Measurements from ENCODE around the gene ZFP36. TPM values are rescaled to one million over a fixed set of nuclear protein-coding genes. Genes with fewer than 3 reads are reported as not detected.

The ZFP36 gene
- total RNA-seq, 2 experiments from 2014 or later: 74.6 to 80.3 TPM

DNA sequence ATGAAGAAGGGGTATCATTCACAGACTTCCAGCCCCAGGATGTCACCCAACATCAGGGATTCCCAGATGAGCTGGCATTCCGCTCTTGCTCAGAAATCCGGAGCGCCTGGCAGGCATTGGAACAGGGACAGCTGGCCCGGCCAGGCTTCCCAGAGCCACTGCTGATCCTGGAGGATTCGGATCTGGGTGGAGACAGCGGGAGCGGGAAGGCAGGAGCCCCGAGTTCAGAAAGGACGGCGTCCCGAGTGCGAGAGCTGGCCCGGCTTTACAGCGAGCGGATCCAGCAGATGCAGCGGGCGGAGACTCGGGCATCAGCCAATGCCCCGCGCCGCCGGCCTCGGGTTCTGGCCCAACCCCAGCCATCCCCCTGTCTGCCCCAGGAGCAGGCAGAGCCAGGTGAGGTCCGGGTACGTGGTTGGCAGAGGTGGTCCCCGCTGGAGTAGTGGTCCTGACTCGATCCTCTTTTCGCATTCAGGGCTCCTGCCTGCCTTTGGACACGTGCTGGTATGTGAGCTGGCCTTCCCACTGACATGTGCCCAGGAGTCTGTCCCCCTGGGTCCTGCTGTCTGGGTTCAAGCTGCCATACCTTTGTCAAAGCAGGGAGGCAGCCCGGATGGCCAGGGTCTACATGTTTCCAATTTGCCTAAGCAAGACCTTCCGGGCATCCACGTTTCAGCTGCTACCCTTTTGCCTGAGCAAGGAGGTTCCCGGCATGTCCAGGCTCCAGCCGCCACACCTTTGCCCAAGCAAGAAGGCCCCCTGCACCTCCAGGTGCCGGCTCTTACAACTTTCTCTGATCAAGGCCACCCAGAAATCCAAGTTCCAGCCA is 16.8 kb downstream of the ZFP36 start:
- POLR2A ChIA-PET: interaction anchor here (3.1 to 6.4 kb wide), 2 partner anchors 9 to 12 kb away, joined by 25 to 30 read pairs; partner anchors contain the start of gene RPS16
- H3K36me3 Mint-ChIP-seq (ENCODE audit: low read depth): peaks cover 4% of the 10 kb centered on the region
- intact Hi-C loops (cut with micrococcal nuclease): no loop called here
- CTCF ChIA-PET: interaction anchor here (1.6 kb wide), 1 partner anchor 12 kb away, joined by 6 read pairs; the partner anchor contains the start of gene PLEKHG2
- H3K4me3 Mint-ChIP-seq: no peak overlapping the region
- TF ChIP-seq CTCF (IDR thresholded peaks at IDR 0.05): no peak
- H3K4me1 Mint-ChIP-seq (ENCODE audit: low read depth): no peaks in the 10 kb centered on the region
- no peaks in the 10 kb centered on the region for H3K9me3 Mint-ChIP-seq
- no peaks in the 10 kb centered on the region for H3K27me3 Mint-ChIP-seq
- DNase-seq: no peak
- no peak overlapping the region for H3K27ac Mint-ChIP-seq
- ATAC-seq: no peak

DNA sequence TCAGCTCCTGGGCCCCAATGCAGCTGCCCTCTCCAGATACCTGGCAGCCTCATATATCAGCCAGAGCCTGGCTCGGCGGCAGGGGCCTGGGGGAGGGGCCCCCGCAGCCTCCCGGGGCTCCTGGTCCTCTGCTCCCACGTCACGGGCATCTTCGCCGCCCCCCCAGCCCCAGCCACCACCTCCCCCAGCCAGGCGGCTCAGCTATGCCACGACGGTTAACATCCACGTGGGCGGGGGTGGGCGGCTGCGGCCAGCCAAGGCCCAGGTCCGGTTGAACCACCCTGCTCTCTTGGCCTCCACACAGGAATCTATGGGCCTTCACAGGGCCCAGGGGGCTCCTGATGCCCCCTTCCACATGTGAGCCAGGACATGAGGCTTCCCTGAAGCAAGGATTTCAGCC is 18.3 kb downstream of the ZFP36 start:
- no peak for ATAC-seq
- Mint-ChIP-seq H3K9me3 (no peaks in the 10 kb centered on the region), H3K27me3 (no peaks in the 10 kb centered on the region), H3K27ac (no peak overlapping the region), H3K4me1 (ENCODE audit: low read depth) (no peaks in the 10 kb centered on the region), H3K36me3 (ENCODE audit: low read depth) (peaks cover 2% of the 10 kb centered on the region), H3K4me3 (no peak overlapping the region)
- ChIA-PET CTCF (no interaction called here), POLR2A (interaction anchor here (3.1 to 6.4 kb wide), 2 partner anchors 8 to 11 kb away, joined by 25 to 30 read pairs; partner anchors contain the start of gene RPS16)
- intact Hi-C loops (cut with micrococcal nuclease): no loop called here
- no peak for TF ChIP-seq CTCF (IDR thresholded peaks at IDR 0.05)
- no peak for DNase-seq

GRCh38 chr19:39425744-39426143 is 19.1 kb downstream of the ZFP36 start:
- H3K9me3 Mint-ChIP-seq: no peaks in the 10 kb centered on the region
- DNase-seq (no peak), ATAC-seq (no peak)
- peaks cover 5% of the 10 kb centered on the region for H3K4me1 Mint-ChIP-seq (ENCODE audit: low read depth)
- no peak overlapping the region for H3K27ac Mint-ChIP-seq
- TF ChIP-seq CTCF (IDR thresholded peaks at IDR 0.05): no peak
- ChIA-PET CTCF (interaction anchor here (1.7 to 2.2 kb wide), 2 partner anchors 14 to 27 kb away, joined by 6 to 7 read pairs; partner anchors contain the start of gene PLEKHG2), POLR2A (interaction anchor here (1.3 to 6.4 kb wide), 4 partner anchors 7 to 21 kb away, joined by 3 to 30 read pairs (median 14); partner anchors contain the start of genes RPS16 and SUPT5H)
- intact Hi-C loops (cut with micrococcal nuclease): no loop called here
- peaks cover 2% of the 10 kb centered on the region for H3K36me3 Mint-ChIP-seq (ENCODE audit: low read depth)
- no peaks in the 10 kb centered on the region for H3K27me3 Mint-ChIP-seq
- H3K4me3 Mint-ChIP-seq: no peak overlapping the region

GRCh38 chr19:39426170-39426569 is 19.5 kb downstream of the ZFP36 start:
- Mint-ChIP-seq H3K36me3 (ENCODE audit: low read depth) (peaks cover 2% of the 10 kb centered on the region), H3K4me3 (no peak overlapping the region), H3K27me3 (no peaks in the 10 kb centered on the region), H3K9me3 (no peaks in the 10 kb centered on the region), H3K27ac (no peak overlapping the region), H3K4me1 (ENCODE audit: low read depth) (peaks cover 9% of the 10 kb centered on the region)
- ChIA-PET POLR2A (interaction anchor here (1.3 to 3.4 kb wide), 6 partner anchors 8 to 35 kb away, joined by 3 to 24 read pairs (median 6); partner anchors contain the start of genes MED29, PAF1, RPS16 and SUPT5H), CTCF (interaction anchor here (1.7 to 2.2 kb wide), 2 partner anchors 14 to 28 kb away, joined by 6 to 7 read pairs; partner anchors contain the start of gene PLEKHG2)
- TF ChIP-seq CTCF (IDR thresholded peaks at IDR 0.05): no peak
- DNase-seq (no peak), ATAC-seq (no peak)
- intact Hi-C loops (cut with micrococcal nuclease): no loop called here

DNA sequence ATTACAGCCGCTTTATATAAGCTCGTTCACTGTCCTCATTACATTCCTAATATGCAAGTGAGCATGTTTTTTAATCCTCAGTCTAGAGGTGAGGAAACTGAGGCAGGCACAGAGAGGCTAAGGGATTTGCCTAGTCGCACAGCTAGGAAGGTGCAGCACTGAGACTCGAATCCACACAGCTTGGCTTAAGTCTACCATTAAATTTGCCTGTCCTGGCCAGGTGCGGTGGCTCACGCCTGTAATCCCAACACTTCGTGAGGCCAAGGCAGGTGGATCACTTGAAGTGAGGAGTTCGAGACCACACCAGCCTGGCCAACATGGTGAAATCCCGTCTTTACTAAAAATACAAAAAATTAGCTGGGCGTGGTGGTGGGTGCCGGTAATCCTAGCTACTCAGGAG is 21.1 kb downstream of the ZFP36 start:
- no peak for ATAC-seq
- Mint-ChIP-seq H3K27ac (no peak overlapping the region), H3K4me3 (no peak overlapping the region), H3K27me3 (no peaks in the 10 kb centered on the region), H3K36me3 (ENCODE audit: low read depth) (peaks cover 6% of the 10 kb centered on the region), H3K9me3 (no peaks in the 10 kb centered on the region), H3K4me1 (ENCODE audit: low read depth) (peaks cover 16% of the 10 kb centered on the region)
- no peak for DNase-seq
- TF ChIP-seq CTCF (IDR thresholded peaks at IDR 0.05): no peak
- intact Hi-C loops (cut with micrococcal nuclease): no loop called here
- POLR2A ChIA-PET: interaction anchor here (1.0 to 3.4 kb wide), 8 partner anchors 8 to 37 kb away, joined by 3 to 24 read pairs (median 6); partner anchors contain the start of genes MED29, PAF1, PLEKHG2 and RPS16
- CTCF ChIA-PET: interaction anchor here (0.7 to 1.3 kb wide), 4 partner anchors 13 to 105 kb away, joined by 3 to 4 read pairs (median 3); partner anchors contain the start of gene EID2B

Data from activated CD8-positive, alpha-beta T cell treated with anti-CD3 and anti-CD28 coated beads for 36 hours (primary cell).